Parathyroid adenoma (tissue), 2 donors: ENCODE measurements around the gene MYH14.

Source experiments
- H2AFZ ChIP-seq: fragments of 300-600 bp; sonication (generic); one replicate; pipeline ENCODE4 v1.7.0; 2017; ENCODE audit warnings: antibody characterized with exemption, mild to moderate bottlenecking
- H3K27ac ChIP-seq: fragments of 300-600 bp; sonication (generic); one replicate; pipeline ENCODE4 v1.7.0; 2017
- H3K27me3 ChIP-seq: fragments of 300-600 bp; sonication (generic); one replicate; pipeline ENCODE4 v1.7.0; 2017; ENCODE audit warnings: low read length; ENCODE audit not compliant: control insufficient read depth, insufficient read depth
- H3K36me3 ChIP-seq: fragments of 300-600 bp; sonication (generic); one replicate; pipeline ENCODE4 v1.7.0; 2017; ENCODE audit warnings: low read length; ENCODE audit not compliant: control insufficient read depth, insufficient read depth
- H3K4me1 ChIP-seq: fragments of 300-600 bp; sonication (generic); one replicate; pipeline ENCODE4 v1.7.0; 2017; ENCODE audit warnings: control low read depth
- H3K4me2 ChIP-seq: fragments of 300-600 bp; sonication (generic); one replicate; pipeline ENCODE4 v1.7.0; 2017; ENCODE audit warnings: low read length
- H3K4me3 ChIP-seq: fragments of 300-600 bp; sonication (generic); one replicate; pipeline ENCODE4 v1.7.0; 2017; ENCODE audit warnings: low read depth, low read length
- H3K79me2 ChIP-seq: fragments of 300-600 bp; sonication (generic); one replicate; pipeline ENCODE4 v1.7.0; 2017; ENCODE audit warnings: control low read depth
- H3K9ac ChIP-seq: fragments of 300-600 bp; sonication (generic); one replicate; pipeline ENCODE4 v1.7.0; 2017; ENCODE audit warnings: mild to moderate bottlenecking
- H3K9me3 ChIP-seq: fragments of 300-600 bp; sonication (generic); one replicate; pipeline ENCODE4 v1.7.0; 2017; ENCODE audit warnings: low read length; ENCODE audit not compliant: control insufficient read depth
- TF ChIP-seq, protein P1 (sequence below): fragments of 300-600 bp; sonication (generic); IDR thresholded peaks from one replicate; pipeline ENCODE4 v1.7.0; 2017; ENCODE audit warnings: antibody characterized with exemption, mild to moderate bottlenecking
- donor health status: primary hyperparathyroidism.

Gene MYH14

DNA sequence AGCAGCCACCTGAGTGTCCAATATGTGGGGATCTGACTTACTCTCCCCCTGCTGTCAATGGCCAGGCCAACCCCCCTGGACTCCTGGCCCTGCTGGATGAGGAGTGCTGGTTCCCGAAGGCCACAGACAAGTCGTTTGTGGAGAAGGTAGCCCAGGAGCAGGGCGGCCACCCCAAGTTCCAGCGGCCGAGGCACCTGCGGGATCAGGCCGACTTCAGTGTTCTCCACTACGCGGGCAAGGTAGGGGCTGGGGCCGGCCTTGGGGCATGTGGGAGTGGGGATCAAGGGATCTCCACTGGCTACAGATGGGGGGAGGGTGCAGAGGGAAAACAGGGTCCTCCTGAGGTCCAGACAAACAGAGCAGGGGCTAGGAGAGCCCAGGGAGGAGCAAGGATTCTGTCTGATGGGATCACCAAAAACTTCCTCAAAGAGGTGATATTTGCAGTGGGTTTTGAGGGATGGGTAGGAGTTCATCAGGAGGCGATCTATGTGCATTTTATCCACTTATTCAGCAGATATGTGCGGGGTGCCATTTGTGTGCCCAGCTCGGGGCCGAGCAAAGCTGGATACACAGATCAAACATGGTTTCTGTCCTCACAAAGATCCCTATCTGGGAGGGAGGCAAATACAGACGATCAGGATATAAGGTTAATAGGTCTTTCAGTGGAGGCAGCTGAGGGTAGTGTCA is 47.2 kb downstream of the MYH14 start:
- Histone ChIP-seq H3K27ac (no peak overlapping the region), H2AFZ (no peak overlapping the region), H3K4me3 (no peak overlapping the region), H3K4me1 (no peaks in the 10 kb centered on the region), H3K9ac (no peak overlapping the region), H3K4me2 (no peak overlapping the region), H3K79me2 (no peaks in the 10 kb centered on the region), H3K9me3 (no peaks in the 10 kb centered on the region), H3K36me3 (no peaks in the 10 kb centered on the region), H3K27me3 (no peaks in the 10 kb centered on the region)
- TF ChIP-seq, protein P1, sequence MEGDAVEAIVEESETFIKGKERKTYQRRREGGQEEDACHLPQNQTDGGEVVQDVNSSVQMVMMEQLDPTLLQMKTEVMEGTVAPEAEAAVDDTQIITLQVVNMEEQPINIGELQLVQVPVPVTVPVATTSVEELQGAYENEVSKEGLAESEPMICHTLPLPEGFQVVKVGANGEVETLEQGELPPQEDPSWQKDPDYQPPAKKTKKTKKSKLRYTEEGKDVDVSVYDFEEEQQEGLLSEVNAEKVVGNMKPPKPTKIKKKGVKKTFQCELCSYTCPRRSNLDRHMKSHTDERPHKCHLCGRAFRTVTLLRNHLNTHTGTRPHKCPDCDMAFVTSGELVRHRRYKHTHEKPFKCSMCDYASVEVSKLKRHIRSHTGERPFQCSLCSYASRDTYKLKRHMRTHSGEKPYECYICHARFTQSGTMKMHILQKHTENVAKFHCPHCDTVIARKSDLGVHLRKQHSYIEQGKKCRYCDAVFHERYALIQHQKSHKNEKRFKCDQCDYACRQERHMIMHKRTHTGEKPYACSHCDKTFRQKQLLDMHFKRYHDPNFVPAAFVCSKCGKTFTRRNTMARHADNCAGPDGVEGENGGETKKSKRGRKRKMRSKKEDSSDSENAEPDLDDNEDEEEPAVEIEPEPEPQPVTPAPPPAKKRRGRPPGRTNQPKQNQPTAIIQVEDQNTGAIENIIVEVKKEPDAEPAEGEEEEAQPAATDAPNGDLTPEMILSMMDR: no peak

DNA sequence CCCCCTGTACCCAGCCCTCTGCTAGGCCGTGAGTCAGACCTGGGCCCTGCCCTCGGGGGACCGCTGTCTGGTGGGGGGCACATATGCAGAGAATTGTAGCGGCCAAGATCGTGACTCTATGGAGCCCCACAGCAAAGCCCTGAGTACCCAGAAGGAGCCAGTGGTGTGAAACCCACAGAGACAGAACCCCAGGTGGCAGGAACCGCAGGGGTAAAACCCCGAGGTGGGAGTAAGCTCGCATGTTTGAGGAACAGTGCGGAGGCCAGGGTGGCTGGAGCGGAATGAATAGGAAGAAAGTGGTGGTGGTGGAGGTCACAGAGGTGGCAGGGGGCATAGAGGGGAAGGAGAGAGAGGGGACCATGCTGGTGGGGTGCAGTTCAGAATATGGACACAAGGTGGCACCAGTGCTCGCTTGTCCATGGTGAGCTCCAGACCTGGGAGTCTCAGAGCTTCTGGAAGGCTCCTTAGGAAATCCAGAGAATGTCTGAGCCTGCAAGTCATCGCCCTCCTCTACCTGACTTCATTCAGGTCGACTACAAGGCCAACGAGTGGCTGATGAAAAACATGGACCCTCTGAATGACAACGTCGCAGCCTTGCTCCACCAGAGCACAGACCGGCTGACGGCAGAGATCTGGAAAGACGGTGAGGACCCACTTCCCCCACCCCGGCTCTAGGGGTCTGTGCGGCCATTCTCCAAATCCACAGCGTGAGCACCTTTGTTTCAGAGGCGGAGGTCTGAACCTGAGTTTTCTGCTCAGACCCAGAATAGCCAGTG is 48.9 kb downstream of the MYH14 start:
- Histone ChIP-seq H3K4me1 (no peaks in the 10 kb centered on the region), H3K36me3 (no peaks in the 10 kb centered on the region), H3K9me3 (no peaks in the 10 kb centered on the region), H3K27ac (no peak overlapping the region), H3K9ac (no peak overlapping the region), H3K4me2 (no peak overlapping the region), H3K27me3 (no peaks in the 10 kb centered on the region), H3K4me3 (no peak overlapping the region), H2AFZ (no peak overlapping the region), H3K79me2 (no peaks in the 10 kb centered on the region)
- TF ChIP-seq, protein P1: peak; percentile 58

DNA sequence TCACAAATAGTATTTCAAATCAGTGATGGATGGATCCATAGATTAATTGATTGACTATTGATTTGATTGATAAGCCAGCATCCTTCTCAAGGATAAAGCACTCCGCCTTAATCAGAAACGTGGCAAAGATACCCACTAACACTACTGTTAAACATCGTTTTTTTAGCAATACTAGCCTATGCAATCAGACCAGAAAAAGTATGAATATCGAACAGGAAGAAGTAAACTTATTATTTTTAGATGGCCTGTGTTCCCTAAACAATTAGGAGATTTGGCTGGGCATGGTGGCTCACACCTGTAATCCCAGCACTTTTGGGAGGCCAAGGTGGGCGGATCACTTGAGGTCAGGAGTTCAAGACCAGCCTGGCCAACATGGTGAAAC is 49.5 kb downstream of the MYH14 start:
- H3K36me3 ChIP-seq: no peaks in the 10 kb centered on the region
- TF ChIP-seq, protein P1: no peak
- H3K27me3 ChIP-seq: no peaks in the 10 kb centered on the region
- no peak overlapping the region for H3K4me2 ChIP-seq
- H3K9ac ChIP-seq: no peak overlapping the region
- H3K9me3 ChIP-seq: no peaks in the 10 kb centered on the region
- H3K4me3 ChIP-seq: no peak overlapping the region
- H3K4me1 ChIP-seq: no peaks in the 10 kb centered on the region
- no peak overlapping the region for H2AFZ ChIP-seq
- no peaks in the 10 kb centered on the region for H3K79me2 ChIP-seq
- H3K27ac ChIP-seq: no peak overlapping the region

DNA sequence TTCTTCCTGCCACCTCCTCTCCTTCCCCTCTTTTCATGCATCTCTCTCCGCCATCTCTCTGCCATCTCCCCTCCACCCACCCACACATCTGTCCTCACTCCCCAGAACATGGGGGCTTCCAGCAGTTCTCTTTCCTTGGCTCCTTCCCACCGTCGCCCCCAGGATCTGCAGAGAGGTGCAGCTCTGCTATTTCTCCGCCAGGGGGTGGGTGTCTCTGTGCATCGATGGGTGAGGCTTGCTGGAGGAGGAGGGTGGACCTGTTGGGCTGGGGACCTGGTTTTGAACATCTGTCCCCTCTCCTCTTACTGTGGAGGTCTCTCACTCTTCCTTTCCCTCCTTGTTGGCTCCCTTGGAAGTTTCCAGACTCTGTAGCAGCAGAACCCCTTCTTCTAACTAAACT is 51.7 kb downstream of the MYH14 start:
- Histone ChIP-seq H3K9me3 (no peaks in the 10 kb centered on the region), H3K36me3 (no peaks in the 10 kb centered on the region)
- TF ChIP-seq, protein P1: no peak

More for the DNA sequence above, 51.7 kb downstream of the MYH14 start:
- Histone ChIP-seq H3K4me3 (no peak overlapping the region), H3K27ac (no peak overlapping the region), H3K9ac (no peak overlapping the region), H3K79me2 (no peaks in the 10 kb centered on the region), H3K4me2 (no peak overlapping the region), H2AFZ (no peak overlapping the region), H3K27me3 (no peaks in the 10 kb centered on the region), H3K4me1 (no peaks in the 10 kb centered on the region)
